Progenitor cell of endocrine pancreas (in vitro differentiated cells): ENCODE results near the gene PLK4. TPM values are rescaled to one million over a fixed set of nuclear protein-coding genes. Genes with fewer than 3 reads are reported as not detected.

Experiments
- DNase-seq: peaks from one replicate; pipeline ENCODE4 v3.0.0; 2021; ENCODE audit warnings: low spot score; ENCODE audit not compliant: unreplicated experiment
- H3K27ac Mint-ChIP-seq: 2 replicates; pipeline ENCODE4 v1.8.0; 2021; ENCODE audit warnings: mild to moderate bottlenecking, moderate library complexity, mixed read lengths
- H3K27me3 Mint-ChIP-seq: 2 replicates; pipeline ENCODE4 v1.8.0; 2021; ENCODE audit warnings: mixed read lengths
- H3K36me3 Mint-ChIP-seq: 2 replicates; pipeline ENCODE4 v1.8.0; 2022; ENCODE audit warnings: mixed read lengths; ENCODE audit not compliant: insufficient read depth
- H3K4me1 Mint-ChIP-seq: 2 replicates; pipeline ENCODE4 v1.8.0; 2021; ENCODE audit warnings: low read depth, mixed read lengths
- H3K4me3 Mint-ChIP-seq: 2 replicates; pipeline ENCODE4 v1.8.0; 2021; ENCODE audit warnings: low read depth, mild to moderate bottlenecking, moderate library complexity, mixed read lengths
- H3K9me3 Mint-ChIP-seq: 2 replicates; pipeline ENCODE4 v1.8.0; 2021; ENCODE audit warnings: low read depth, mixed read lengths
- total RNA-seq: library from RNA; stranded (reverse); gene quantifications from 2 replicates; pipeline ENCODE4 v1.2.1, GENCODE V29; 2021
- TF ChIP-seq, protein P1 (sequence below): fragments of 200-600 bp; sonication (generic); IDR thresholded peaks from one replicate; pipeline ENCODE4 v1.5.0; 2021; ENCODE audit warnings: antibody characterized with exemption, mild to moderate bottlenecking; ENCODE audit not compliant: unreplicated experiment

PLK4 gene
- total RNA-seq, 1 donor from 2014 or later = 21.7 TPM

GRCh38 chr4:127875791-127876190, 4.9 kb upstream of the PLK4 start:
- Mint-ChIP-seq H3K36me3 (peaks cover 6% of the 10 kb centered on the region), H3K27me3 (no peaks in the 10 kb centered on the region), H3K9me3 (peaks cover 3% of the 10 kb centered on the region), H3K27ac (no peak overlapping the region), H3K4me3 (no peak overlapping the region), H3K4me1 (peaks cover 3% of the 10 kb centered on the region)
- no peak for DNase-seq
- TF ChIP-seq, protein P1, sequence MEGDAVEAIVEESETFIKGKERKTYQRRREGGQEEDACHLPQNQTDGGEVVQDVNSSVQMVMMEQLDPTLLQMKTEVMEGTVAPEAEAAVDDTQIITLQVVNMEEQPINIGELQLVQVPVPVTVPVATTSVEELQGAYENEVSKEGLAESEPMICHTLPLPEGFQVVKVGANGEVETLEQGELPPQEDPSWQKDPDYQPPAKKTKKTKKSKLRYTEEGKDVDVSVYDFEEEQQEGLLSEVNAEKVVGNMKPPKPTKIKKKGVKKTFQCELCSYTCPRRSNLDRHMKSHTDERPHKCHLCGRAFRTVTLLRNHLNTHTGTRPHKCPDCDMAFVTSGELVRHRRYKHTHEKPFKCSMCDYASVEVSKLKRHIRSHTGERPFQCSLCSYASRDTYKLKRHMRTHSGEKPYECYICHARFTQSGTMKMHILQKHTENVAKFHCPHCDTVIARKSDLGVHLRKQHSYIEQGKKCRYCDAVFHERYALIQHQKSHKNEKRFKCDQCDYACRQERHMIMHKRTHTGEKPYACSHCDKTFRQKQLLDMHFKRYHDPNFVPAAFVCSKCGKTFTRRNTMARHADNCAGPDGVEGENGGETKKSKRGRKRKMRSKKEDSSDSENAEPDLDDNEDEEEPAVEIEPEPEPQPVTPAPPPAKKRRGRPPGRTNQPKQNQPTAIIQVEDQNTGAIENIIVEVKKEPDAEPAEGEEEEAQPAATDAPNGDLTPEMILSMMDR = no peak

DNA sequence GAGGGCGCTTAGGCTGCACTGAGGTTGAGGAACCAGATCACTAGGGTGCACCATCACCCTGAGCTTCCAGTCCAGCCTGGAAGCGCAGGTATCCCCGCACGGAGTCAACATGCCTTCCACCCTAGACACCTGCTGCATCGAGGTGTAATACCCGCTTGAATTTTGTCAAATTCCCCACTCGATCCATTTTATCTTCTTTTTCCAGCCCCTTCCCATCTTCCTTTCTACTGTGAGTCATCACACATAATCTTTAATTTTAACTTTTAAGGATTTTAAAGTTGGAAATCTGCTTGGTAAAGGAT, 821 bp downstream of the PLK4 start:
- Mint-ChIP-seq H3K9me3 (no peaks in the 10 kb centered on the region), H3K27ac (peak overlapping the region; percentile 99), H3K4me3 (peak overlapping the region; percentile 99), H3K4me1 (peaks cover 10% of the 10 kb centered on the region), H3K27me3 (no peaks in the 10 kb centered on the region), H3K36me3 (peaks cover 8% of the 10 kb centered on the region)
- TF ChIP-seq, protein P1 = no peak
- DNase-seq = no peak

DNA sequence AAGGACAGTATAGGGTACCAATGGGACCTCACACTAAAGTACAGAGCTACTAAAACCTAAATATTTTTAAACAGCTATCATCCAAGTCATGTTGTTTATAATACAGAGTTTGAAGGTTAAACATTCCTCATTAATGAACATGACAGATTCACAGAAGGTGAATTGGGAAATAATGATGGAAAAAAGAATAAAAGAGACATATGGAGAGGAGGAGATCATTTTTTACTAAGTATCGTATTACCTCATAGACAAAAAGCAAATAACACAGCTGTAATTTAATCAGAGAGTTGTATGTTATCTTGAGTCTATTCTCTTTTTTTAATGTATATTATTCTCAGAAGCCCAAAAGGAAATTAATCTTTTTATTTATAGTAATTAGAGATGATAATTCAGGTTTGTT, 7.9 kb downstream of the PLK4 start:
- DNase-seq = no peak
- H3K36me3 Mint-ChIP-seq = peaks cover 10% of the 10 kb centered on the region
- peaks cover 4% of the 10 kb centered on the region for H3K4me1 Mint-ChIP-seq
- H3K9me3 Mint-ChIP-seq = no peaks in the 10 kb centered on the region
- no peak overlapping the region for H3K27ac Mint-ChIP-seq
- TF ChIP-seq, protein P1 = no peak
- H3K4me3 Mint-ChIP-seq = no peak overlapping the region
- no peaks in the 10 kb centered on the region for H3K27me3 Mint-ChIP-seq

- no peaks in the 10 kb centered on the region for H3K9me3 Mint-ChIP-seq
- no peaks in the 10 kb centered on the region for H3K27me3 Mint-ChIP-seq
- no peak overlapping the region for H3K4me3 Mint-ChIP-seq
- peaks cover 15% of the 10 kb centered on the region for H3K36me3 Mint-ChIP-seq
- TF ChIP-seq, protein P1 = no peak
- H3K27ac Mint-ChIP-seq = no peak overlapping the region
- DNase-seq = no peak
- peaks cover 4% of the 10 kb centered on the region for H3K4me1 Mint-ChIP-seq
These were observed 9.2 kb downstream of the PLK4 start for GRCh38 chr4:127889903-127890302.

GRCh38 chr4:127896069-127896468, 15.4 kb downstream of the PLK4 start:
- Mint-ChIP-seq H3K27me3 (no peaks in the 10 kb centered on the region), H3K4me1 (no peaks in the 10 kb centered on the region), H3K36me3 (peaks cover 16% of the 10 kb centered on the region), H3K4me3 (no peak overlapping the region), H3K27ac (no peak overlapping the region), H3K9me3 (peaks cover 3% of the 10 kb centered on the region)
- DNase-seq = no peak
- TF ChIP-seq, protein P1 = no peak
